Ascending aorta (tissue), 2 donors: Measurements from ENCODE around the gene KIF3C. TPM values are rescaled to one million over a fixed set of nuclear protein-coding genes. Genes with fewer than 3 reads are reported as not detected.
"Not testable (repeated sequence)": the region's sequence is repeated elsewhere in the genome, so short reads cannot be mapped to it uniquely, and the experiment has no call there.

Experiments
- DNase-seq, 2 donors: peaks; one replicate each; pipeline ENCODE4 v3.0.0-alpha.2; 2019; ENCODE audit warnings: low spot score in 2 of 2
- H3K27ac ChIP-seq, 2 donors: fragments of 200-600 bp; sonication (generic); one replicate each; pipeline ENCODE4 v1.5.1; 2016 to 2017; ENCODE audit warnings: mild to moderate bottlenecking in 1 of 2
- H3K27me3 ChIP-seq: fragments of 200-600 bp; sonication (generic); one replicate; pipeline ENCODE4 v1.5.1; 2017
- H3K36me3 ChIP-seq, 2 donors: fragments of 200-600 bp; sonication (generic); one replicate each; pipeline ENCODE4 v1.5.1; 2016
- H3K4me1 ChIP-seq, 2 donors: fragments of 200-600 bp; sonication (generic); one replicate each; pipeline ENCODE4 v1.5.1; 2016 to 2017; ENCODE audit warnings: mild to moderate bottlenecking in 1 of 2
- H3K4me3 ChIP-seq, 2 donors: fragments of 200-600 bp; sonication (generic); one replicate each; pipeline ENCODE4 v1.5.1; 2016 to 2017; ENCODE audit warnings: mild to moderate bottlenecking in 1 of 2
- H3K9me3 ChIP-seq, 2 donors: fragments of 200-600 bp; sonication (generic); one replicate each; pipeline ENCODE4 v1.5.1; 2016
- CTCF ChIP-seq, 3 experiments: fragments of 200-600 bp in 2 of 3; fragments of 450-650 bp in 1 of 3; sonication (generic) in 2 of 3; IDR thresholded peaks; one replicate each; pipeline ENCODE4 v1.5.1; 2016 to 2019; ENCODE audit warnings: antibody characterized with exemption in 3 of 3, mild to moderate bottlenecking in 1 of 3, moderate library complexity in 1 of 3
- intact Hi-C: fragments of 100-400 bp; cut with DNase I; formaldehyde crosslinking; loops from one replicate; pipeline ENCODE4 v1.15.1; 2023
- total RNA-seq: library from RNA; depleted of rRNA; stranded (reverse); fragments of >200 nt; gene quantifications from one replicate; pipeline ENCODE4 v1.1.0, GENCODE V29; 2016

Gene KIF3C
- total RNA-seq, 1 donor from 2014 or later: 11.9 TPM

- intact Hi-C loops: no loop called here
- no peak overlapping the region for H3K27ac ChIP-seq
- no peaks in the 10 kb centered on the region for H3K36me3 ChIP-seq
- DNase-seq: no peak
- no peaks in the 10 kb centered on the region for H3K27me3 ChIP-seq
- H3K9me3 ChIP-seq: no peaks in the 10 kb centered on the region
- no peaks in the 10 kb centered on the region for H3K4me1 ChIP-seq
- no peak for TF ChIP-seq CTCF (IDR thresholded peaks at IDR 0.05)
- no peak overlapping the region for H3K4me3 ChIP-seq
These were observed 69.2 kb downstream of the KIF3C start for GRCh38 chr2:25912851-25913695.

- intact Hi-C loops, DNase-seq, H3K9me3 ChIP-seq, H3K4me3 ChIP-seq, H3K36me3 ChIP-seq, H3K27ac ChIP-seq, H3K27me3 ChIP-seq, H3K4me1 ChIP-seq: not testable (repeated sequence)
These were observed 72.7 kb downstream of the KIF3C start for GRCh38 chr2:25909574-25909973.

GRCh38 chr2:25905126-25905525 lies 77.2 kb downstream of the KIF3C start:
- H3K9me3 ChIP-seq: no peaks in the 10 kb centered on the region
- no peaks in the 10 kb centered on the region for H3K36me3 ChIP-seq
- no peak overlapping the region for H3K27ac ChIP-seq
- H3K27me3 ChIP-seq: no peaks in the 10 kb centered on the region
- H3K4me1 ChIP-seq: no peaks in the 10 kb centered on the region
- intact Hi-C loops: no loop called here
- no peak for TF ChIP-seq CTCF (IDR thresholded peaks at IDR 0.05)
- DNase-seq: no peak
- no peak overlapping the region for H3K4me3 ChIP-seq

- no peaks in the 10 kb centered on the region for H3K4me1 ChIP-seq
- TF ChIP-seq CTCF (IDR thresholded peaks at IDR 0.05): no peak
- DNase-seq: no peak
- no peaks in the 10 kb centered on the region for H3K9me3 ChIP-seq
- no peak overlapping the region for H3K4me3 ChIP-seq
- intact Hi-C loops: no loop called here
- no peaks in the 10 kb centered on the region for H3K27me3 ChIP-seq
- no peak overlapping the region for H3K27ac ChIP-seq
- H3K36me3 ChIP-seq: no peaks in the 10 kb centered on the region
These were observed 79.0 kb downstream of the KIF3C start for GRCh38 chr2:25903216-25903776.

- no peak for TF ChIP-seq CTCF (IDR thresholded peaks at IDR 0.05)
- no peak for DNase-seq
- no peaks in the 10 kb centered on the region for H3K9me3 ChIP-seq
- no peaks in the 10 kb centered on the region for H3K4me1 ChIP-seq
- intact Hi-C loops: no loop called here
- no peaks in the 10 kb centered on the region for H3K27me3 ChIP-seq
- no peaks in the 10 kb centered on the region for H3K36me3 ChIP-seq
- no peak overlapping the region for H3K27ac ChIP-seq
- H3K4me3 ChIP-seq: no peak overlapping the region
These were observed 82.8 kb downstream of the KIF3C start for GRCh38 chr2:25899404-25899970.

- intact Hi-C loops: no loop called here
- Histone ChIP-seq H3K27me3 (no peaks in the 10 kb centered on the region), H3K27ac (no peak overlapping the region), H3K36me3 (no peaks in the 10 kb centered on the region), H3K9me3 (no peaks in the 10 kb centered on the region), H3K4me3 (no peak overlapping the region), H3K4me1 (no peaks in the 10 kb centered on the region)
- TF ChIP-seq CTCF (IDR thresholded peaks at IDR 0.05): no peak
- DNase-seq: no peak
These were observed 84.8 kb downstream of the KIF3C start for GRCh38 chr2:25897506-25897905.

GRCh38 chr2:25896308-25896707 lies 86.0 kb downstream of the KIF3C start:
- H3K4me3 ChIP-seq, H3K9me3 ChIP-seq, H3K27ac ChIP-seq, H3K36me3 ChIP-seq, H3K4me1 ChIP-seq, H3K27me3 ChIP-seq, intact Hi-C loops, DNase-seq: not testable (repeated sequence)
